HG02610 (cell line): ENCODE results near the gene TP63.

Source experiments
- ATAC-seq: cut with Tn5 transposase; IDR thresholded peaks from one replicate; pipeline ENCODE4 v1.9.1; 2021; ENCODE audit warnings: mild to moderate bottlenecking, moderate library complexity; ENCODE audit not compliant: unreplicated experiment

The TP63 gene

DNA sequence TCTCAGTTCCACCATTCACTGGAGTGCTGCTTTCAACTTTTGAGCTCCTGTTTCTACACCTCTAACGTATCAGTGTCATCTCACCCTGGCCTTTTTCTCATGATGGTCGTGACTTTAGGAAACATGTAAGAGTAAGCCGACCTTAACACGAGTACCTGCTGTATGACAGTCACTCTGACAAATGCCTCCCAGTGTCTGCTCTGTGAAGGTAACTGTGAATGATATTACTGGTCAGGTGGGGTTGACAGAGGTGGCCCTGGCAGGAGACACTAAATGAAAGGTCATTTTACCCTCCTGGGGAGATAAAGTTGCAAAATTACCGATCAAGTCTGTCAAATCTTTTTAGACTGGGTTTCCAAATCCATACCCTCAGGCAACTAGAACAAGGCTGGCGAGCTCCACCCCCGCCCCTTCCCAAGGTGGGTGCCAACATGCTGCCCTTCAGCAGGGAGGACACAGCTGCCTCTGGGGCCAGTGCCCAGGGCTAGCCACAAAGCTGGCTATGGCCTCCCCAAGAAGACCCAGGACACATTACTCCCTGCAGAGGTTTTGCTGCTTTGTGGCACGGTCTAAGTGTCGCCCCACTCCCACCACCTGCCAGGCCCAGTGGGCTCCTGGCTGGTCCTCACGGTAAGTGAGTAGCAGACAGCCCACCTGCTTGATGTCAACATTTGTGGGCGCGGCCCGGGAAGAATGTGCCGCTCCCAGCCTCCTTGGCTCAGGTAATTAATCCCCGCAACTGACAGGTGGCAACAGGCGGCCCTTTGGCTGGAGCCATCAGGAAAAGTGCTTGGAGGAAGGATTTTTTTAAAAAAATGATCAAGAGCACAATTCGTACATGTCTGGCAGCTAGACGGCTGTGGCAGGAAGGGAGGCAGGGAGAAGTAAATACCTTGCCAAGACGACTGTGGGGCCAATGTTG, 211.8 kb downstream of the TP63 start:
- ATAC-seq, result no peak

DNA sequence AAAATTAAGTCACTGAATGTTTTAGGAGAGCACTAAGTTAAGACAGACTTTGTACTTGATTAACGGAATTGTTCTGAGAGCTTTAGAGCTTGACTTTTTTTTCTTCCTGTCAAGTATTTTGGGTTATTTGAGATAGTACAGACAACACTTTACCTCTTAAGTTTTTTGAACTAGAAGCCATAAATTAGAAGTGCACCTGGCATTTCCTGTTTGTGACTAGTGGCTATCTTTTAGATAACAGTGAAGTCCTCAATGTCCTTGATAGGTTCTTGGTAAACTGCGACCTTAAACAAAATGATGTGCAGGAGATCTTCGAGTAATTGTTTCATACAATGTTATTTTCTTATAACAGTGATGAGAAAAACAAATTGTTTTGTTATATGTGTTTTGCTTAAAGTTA, 213.9 kb downstream of the TP63 start:
- ATAC-seq, result no peak

DNA sequence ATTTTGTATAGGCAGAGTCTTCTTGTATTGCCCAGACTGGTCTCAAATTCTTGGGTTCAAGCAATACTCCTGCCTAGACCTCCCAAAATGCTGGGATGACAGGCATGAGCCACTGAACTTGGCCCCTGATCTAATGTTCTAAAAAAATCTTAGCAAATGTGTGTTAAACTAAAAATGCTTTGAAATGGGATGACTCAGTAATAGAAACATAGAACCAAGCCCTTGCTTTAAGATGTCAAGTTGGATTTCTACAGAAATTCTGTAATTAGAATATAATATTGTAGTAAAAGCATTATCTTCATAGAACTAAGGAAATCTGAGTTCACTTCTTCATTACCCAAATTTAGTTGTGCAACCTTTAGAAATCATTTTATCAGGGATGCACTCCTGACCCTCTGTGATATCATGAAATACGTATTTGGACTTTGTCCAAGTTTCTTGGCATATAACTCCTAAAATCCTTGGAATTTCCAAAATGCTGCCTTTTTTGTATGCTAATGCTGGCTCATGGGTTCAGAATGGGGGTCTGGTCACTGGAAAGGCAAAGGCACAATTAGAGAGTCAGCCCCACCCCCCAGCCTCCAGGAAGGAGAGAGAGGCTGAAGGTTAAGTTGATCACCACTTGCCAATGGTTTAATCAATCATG, 217.3 kb downstream of the TP63 start:
- ATAC-seq, result no peak

DNA sequence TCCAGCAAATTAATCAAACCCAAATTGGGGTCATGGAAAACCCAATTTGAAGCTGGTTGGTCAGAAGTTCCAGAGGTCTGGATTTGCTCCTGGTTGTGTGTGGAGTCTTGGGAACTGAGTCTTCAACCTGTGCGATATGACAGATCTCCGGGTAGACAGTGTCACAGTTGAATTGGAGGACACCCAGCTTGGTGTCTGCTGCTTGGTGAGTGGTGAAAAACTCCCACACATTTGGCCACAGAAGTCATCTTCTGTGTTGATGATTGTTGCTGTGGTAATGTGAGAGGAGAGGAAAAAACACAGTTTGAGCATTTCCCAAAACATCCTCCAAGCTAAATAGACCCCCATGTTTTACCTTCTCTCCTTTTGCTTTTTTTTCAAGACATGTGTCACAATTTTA, 218.1 kb downstream of the TP63 start:
- no peak for ATAC-seq

DNA sequence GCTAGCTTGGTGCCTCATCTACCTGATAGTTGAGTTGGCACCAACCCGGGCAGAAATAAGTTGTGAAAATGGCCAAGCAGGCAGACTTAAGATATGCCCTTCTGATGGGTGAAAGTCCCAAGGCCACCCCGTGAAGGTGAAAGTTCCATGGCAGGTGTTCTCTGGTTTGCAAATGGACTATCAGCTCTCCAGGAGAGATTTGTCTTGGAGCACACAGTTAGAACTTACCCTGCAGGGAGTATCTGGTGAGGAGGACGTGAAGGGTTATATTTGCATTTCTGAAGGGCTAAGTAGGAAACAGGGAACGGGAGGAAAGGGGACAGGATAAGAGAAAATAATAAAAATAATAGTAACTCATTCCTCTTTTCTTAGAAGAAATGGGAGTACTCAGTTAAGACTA, 220.5 kb downstream of the TP63 start:
- no peak for ATAC-seq

DNA sequence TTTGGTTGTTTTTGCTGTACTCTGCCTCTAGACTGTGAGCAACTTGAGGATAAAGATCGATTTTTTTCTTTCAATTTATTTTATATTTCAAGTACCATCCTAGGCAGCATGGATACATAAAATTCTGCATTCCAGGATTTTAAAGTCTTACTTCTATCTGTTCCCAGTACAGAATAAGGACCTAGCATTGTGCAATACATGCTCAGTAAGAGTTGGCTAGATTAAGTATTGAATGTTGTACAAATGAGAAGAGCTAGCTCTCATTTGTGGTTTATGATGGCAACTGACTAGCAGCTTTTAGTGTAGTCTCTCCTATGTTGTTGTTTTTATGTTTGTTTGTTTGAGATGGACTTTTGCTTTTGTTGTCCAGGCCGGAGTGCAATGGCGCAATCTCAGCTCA, 222.7 kb downstream of the TP63 start:
- ATAC-seq, result no peak

DNA sequence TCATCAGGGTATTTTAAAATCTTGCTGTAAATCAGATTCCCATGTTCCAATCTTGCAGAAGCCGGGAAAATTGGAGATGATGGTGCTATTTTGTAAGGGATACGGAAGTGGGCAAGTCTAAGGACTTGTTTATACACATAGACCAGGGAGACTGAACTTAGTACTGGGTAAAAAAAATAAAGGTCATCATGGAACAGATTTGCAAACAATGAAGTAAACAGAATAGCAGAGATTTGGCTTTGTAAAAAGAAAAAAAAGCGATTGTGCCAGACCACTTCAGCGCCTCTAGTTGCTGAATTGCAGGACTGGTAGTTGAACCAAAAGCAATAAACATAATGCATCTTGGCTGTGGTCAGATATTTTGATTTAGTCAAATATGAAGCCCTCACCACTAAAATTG, 229.1 kb downstream of the TP63 start:
- no peak for ATAC-seq

DNA sequence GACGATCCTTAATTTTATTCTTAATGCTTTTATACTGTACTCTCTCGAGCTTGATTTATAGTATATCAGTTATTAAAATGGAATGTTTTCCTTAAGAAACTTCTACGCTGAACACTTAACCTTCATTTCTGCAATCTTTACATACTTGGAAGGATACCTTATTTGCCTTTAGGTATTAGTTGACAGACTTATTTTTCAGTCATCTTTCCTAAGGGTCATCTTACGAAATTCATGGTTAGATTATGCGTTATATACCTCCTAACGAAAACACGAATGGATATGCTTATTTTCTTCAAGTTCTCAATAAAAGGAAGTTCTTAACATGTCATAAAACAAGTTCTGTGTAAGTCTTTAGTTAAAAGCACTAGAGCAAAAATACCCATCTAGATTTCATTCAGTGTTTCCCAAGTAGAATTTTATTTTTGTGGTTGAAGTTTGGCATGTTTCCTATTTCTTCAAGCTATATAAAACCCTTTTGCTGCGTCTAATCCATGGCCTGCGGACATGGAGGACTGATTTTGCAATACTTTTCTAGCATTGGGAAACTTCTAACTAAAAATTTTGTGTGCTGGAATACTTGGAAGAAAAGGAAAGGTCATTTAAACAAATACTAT, 231.3 kb downstream of the TP63 start:
- ATAC-seq, result no peak

DNA sequence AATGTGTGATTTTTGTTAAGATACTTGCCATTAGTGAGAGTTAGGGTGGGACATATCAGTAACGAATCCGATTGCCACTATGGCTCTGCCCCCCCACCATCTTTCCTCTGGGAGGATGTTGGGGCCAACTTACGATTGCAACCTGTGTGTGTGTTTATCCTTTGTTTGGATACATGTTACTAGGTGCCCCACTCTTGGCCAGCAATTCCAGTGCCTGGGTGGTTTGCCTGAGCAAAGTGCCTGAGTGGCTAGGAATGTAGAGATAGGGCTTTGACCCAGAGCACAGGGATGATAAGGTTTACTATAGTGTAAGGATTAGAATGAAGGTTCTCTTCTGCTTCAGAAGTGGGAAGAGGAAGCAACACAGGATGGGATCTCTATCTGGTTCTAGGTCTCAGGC, 231.8 kb downstream of the TP63 start:
- no peak for ATAC-seq

DNA sequence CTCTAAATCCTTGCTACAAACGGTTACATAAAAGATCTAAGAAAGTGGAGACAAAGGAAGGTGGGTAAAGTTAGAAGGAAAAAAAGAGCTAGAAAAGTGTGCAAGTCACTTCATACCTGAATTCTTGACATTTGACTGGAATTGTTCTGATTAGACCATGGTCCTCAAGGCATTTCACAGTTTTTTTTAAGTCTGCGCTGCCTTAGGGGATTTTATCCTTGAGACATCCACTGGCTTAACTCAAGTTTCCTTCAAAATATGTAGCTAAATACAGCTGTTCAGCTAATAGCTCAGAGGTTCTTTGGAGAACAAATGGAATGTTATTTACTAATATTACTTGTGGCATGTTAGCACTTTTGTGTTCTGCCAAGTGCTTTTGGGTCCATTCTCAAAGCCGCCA, 236.9 kb downstream of the TP63 start:
- ATAC-seq, result no peak

DNA sequence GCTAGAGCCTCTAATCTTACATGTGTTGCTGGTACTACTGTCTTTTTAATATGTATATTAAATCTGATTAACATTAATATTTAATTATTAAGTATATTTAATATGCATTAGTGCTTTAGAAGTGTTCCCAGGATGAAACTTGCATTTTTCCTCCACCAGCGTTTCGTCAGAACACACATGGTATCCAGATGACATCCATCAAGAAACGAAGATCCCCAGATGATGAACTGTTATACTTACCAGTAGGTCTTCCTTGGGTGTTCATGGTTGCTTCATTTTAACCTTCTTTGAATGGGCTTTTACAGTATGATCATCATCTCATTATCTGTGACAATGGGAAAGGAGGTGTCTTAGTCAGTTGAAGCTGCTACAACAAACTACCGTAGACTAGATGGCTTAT, 238.0 kb downstream of the TP63 start:
- ATAC-seq, result no peak

DNA sequence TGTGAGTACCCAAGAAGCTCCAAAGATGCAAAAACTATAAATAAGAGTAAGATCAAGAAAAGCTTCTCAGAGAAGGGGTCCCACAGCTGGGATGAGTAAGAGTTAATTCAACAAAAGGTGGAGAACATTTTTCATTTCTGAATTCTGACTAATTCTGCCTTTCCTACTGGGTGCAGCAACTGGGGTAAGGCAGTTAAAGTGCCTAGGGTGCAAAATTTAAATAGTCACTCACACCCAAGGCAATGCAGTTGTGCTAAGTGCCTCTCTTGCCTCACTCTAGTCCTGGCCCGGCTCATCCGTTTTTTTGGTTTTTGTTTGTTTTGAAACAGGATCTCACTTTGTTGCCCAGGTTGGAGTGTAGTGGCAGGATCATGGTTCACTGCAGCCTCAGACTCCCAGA, 240.2 kb downstream of the TP63 start:
- ATAC-seq, result no peak

DNA sequence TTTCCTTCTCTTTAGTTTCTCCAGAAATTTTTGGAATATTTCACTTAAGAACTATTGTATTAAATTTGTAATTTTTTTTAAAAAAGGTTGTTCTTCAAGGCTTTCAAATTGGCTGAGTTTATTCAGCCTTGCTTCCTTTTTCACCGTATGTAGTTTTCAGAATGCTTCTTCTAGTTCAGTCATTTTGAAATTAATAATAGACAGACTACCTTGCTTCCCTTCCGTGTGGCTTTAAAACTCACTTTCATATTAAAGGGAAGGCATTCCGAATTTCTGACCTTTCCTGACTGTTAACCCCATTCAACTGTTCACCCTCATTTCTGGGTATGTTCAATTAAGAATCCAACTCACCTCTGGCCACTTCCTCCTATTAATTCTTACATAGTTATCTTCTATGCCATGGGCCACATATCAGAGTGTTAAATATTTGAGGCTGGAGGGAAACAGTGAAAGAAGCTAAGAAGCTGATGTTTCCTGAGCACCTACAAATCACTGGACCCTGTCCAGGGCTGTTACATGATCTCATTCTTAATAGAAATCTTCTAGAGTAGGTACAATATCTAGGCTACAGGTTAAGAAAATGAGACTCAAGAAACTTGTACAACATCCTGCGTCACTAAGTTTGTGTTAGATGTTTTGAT, 252.0 kb downstream of the TP63 start:
- ATAC-seq, result no peak

DNA sequence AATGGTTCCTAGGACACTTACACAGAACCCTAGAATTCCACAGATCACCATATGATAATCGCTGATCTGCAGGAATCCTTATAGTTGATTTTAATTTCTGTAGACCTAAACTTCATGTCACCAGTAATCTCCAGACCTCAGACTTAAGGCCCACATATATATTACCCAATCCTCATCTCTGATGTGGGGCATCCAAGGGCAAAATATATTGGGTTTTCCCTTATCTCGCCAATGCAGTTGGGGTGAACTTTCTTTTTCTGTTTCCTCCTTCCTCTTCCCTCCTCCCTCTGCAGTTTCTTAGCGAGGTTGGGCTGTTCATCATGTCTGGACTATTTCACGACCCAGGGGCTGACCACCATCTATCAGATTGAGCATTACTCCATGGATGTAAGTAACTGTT, 259.3 kb downstream of the TP63 start:
- ATAC-seq, result no peak

DNA sequence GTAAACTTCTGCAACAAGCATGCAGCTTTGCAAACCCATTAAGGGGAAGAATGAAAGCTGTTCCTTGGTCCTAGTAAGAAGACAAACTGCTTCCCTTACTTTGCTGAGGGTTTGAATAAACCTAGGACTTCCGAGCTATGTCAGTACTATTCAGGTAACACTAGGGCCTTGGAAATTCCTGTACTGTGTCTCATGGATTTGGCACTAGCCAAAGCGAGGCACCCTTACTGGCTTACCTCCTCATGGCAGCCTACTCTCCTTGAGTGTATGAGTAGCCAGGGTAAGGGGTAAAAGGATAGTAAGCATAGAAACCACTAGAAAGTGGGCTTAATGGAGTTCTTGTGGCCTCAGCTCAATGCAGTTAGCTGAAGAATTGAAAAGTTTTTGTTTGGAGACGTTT, 265.3 kb downstream of the TP63 start:
- ATAC-seq, result no peak

DNA sequence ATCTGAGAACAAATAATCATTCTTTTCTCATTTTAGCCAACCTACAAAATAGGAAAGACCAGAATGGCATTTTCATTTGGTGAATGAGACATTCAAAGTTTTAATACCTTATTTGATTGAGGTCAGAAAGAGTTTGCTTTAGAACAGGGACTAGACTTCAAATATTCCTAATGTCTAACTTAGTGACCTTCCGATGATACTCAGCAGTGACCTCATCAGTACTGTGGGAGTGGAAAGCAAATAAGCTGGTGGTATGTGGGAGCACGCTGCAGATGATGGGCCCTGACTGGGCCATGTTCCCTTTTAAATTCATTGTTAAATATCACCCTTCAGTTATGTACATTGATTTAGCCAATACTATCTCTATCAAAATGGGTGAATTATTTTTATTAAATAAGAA, 266.2 kb downstream of the TP63 start:
- ATAC-seq, result no peak

DNA sequence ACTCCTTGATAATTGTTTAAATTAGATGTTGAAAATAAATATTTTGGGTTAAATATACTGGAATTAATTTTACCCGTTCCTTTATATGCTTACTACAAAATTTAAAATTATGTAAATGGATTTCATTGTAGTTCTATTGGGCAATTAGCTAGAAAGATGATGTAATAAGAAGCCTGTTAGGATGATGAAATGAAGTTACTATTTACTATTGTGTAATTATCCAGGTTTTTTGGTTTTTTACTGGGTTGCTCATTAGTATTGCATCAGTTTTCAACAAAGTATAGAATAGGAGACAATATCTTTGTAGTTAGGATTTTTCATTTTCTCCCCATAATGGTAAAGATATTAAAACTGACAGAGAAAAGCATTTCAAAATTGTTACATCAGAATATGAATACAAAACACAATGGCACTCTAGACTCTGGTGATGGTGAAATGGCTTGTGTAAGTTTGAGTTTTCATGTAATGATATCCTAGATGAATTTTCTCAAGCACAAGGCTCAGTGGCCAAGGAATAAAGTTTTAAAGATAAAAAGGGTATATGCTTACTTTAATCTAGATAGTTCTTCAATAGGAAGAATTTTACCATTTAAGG, 267.5 kb downstream of the TP63 start:
- no peak for ATAC-seq

DNA sequence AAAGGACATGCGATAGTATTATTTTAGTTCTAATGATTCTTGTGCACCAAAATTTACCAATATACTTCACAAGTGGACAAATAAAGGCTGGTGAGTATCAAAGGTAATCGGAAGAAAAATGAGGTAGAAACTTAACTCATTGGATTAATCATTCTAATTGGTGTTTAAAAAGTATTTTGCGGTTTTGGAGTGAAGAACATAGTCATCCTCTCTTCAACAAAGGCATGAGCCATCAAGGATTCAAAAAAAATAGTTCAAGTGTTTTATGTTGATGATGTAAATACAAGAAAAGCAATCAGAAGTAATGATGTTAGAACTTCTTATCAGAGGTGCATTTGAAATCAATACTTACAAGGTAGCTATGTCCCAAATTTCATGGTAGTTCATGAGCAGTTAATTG, 268.0 kb downstream of the TP63 start:
- no peak for ATAC-seq

DNA sequence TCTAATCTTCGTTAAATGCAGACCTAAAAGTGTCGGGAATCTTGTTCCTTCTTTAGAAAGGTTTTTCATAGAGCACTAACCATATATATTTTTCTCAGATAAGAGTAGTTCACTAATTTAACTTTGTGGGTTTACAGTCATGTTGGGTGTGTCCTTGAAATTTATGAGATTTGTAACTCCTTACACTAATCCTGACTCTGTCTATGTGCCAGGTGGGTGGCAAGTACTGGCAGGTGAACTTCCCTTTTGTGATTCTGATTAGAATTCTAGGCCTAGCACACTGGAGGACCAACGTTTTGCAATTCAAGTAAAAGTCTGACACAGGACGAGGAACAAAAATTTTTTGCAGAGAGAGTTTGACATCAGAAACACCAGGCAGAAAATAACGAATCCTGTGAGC, 269.4 kb downstream of the TP63 start:
- no peak for ATAC-seq

DNA sequence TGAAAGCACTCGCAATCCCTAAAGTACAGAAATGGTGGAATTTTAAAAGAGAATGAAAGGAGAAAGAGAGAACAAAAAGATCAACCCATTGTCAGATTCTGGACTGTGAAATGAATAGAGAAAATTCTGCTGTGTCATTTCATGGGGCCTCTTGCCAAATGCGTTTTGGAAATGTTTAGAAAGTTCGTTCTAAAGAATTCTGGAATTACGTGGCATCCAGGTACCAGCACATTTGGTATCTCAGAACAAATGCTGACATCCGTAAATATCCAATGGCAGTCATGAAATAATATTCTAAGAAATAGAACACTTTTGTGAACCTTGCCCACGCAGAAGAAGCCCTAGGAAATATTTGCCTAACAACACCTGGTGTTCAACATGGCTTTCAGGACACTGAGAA, 270.3 kb downstream of the TP63 start:
- no peak for ATAC-seq
